OCI-LY7 (cell line): ENCODE measurements around the gene IQCE. TPM values are rescaled to one million over a fixed set of nuclear protein-coding genes. Genes with fewer than 3 reads are reported as not detected.

ENCODE experiments used
- BruUV-seq: library from RNA; stranded (reverse); fragments of 400-500 nt; replicated peaks from 2 replicates; lab custom pipeline; 2021; lab: Mats Ljungman, UMichigan
- CTCF ChIA-PET: fragments of 300-600 bp; sonication (Branson Sonifier 250); formaldehyde crosslinking; loops from one replicate; lab custom pipeline; 2022; ENCODE audit warnings: antibody characterized with exemption; ENCODE audit not compliant: unreplicated experiment; lab: Charles Lee
- POLR2A ChIA-PET: fragments of 300-600 bp; sonication (Branson Sonifier 250); formaldehyde crosslinking; loops from one replicate; lab custom pipeline; 2022; ENCODE audit warnings: antibody characterized with exemption; lab: Charles Lee
- DNase-seq: peaks from one replicate; pipeline ENCODE4 v3.0.0-alpha.2; 2015; ENCODE audit warnings: low spot score
- H2AFZ ChIP-seq: fragments of 200-600 bp; sonication (generic), shearing (Covaris generic); 2 replicates; pipeline ENCODE4 v1.6.1; 2014; ENCODE audit warnings: mild to moderate bottlenecking, antibody characterized with exemption, low read length, moderate library complexity
- H3K27ac ChIP-seq: fragments of 200-600 bp; sonication (generic); 2 replicates; pipeline ENCODE4 v1.5.1; 2014; ENCODE audit warnings: mixed run types, low read depth, mild to moderate bottlenecking, moderate library complexity, low read length, inconsistent platforms; ENCODE audit not compliant: poor library complexity, severe bottlenecking
- H3K36me3 ChIP-seq: fragments of 200-600 bp; sonication (generic); 2 replicates; pipeline ENCODE4 v1.6.1; 2014; ENCODE audit warnings: mild to moderate bottlenecking, antibody characterized with exemption, low read length, moderate library complexity, mixed read lengths; ENCODE audit not compliant: insufficient read depth
- H3K4me1 ChIP-seq: fragments of 200-600 bp; sonication (generic); 2 replicates; pipeline ENCODE4 v1.5.1; 2014; ENCODE audit warnings: mild to moderate bottlenecking, low read length; ENCODE audit not compliant: insufficient read depth, poor library complexity, severe bottlenecking
- H3K4me2 ChIP-seq: fragments of 200-600 bp; sonication (generic); 2 replicates; pipeline ENCODE4 v1.6.1; 2014; ENCODE audit warnings: mild to moderate bottlenecking, low read length
- H3K4me3 ChIP-seq: fragments of 200-600 bp; sonication (generic); 2 replicates; pipeline ENCODE4 v1.5.1; 2014; ENCODE audit warnings: mild to moderate bottlenecking, low read depth, low read length; ENCODE audit not compliant: poor library complexity, severe bottlenecking
- H3K79me2 ChIP-seq: fragments of 200-600 bp; sonication (generic); 2 replicates; pipeline ENCODE4 v1.6.1; 2016; ENCODE audit warnings: low read depth, mild to moderate bottlenecking, low read length, moderate library complexity, mixed read lengths; ENCODE audit not compliant: insufficient read depth
- H3K9me2 ChIP-seq: fragments of 200-600 bp; sonication (generic); 2 replicates; pipeline ENCODE4 v1.6.1; 2016; ENCODE audit warnings: mild to moderate bottlenecking, low read length, mixed read lengths; ENCODE audit not compliant: insufficient read depth
- H3K9me3 ChIP-seq: fragments of 200-600 bp; sonication (generic); 2 replicates; pipeline ENCODE4 v1.6.1; 2014; ENCODE audit warnings: mild to moderate bottlenecking, mixed run types, low read length, mixed read lengths
- H4K20me1 ChIP-seq: fragments of 200-600 bp; sonication (generic); 2 replicates; pipeline ENCODE4 v1.6.1; 2014; ENCODE audit warnings: mild to moderate bottlenecking, antibody characterized with exemption, low read length, moderate library complexity, mixed read lengths; ENCODE audit not compliant: insufficient read depth
- CTCF ChIP-seq: fragments of 200-600 bp; sonication (generic); conservative IDR thresholded peaks from 2 replicates; pipeline ENCODE4 v1.5.1; 2014; ENCODE audit warnings: mild to moderate bottlenecking, antibody characterized with exemption, low read length, moderate library complexity, mixed read lengths
- EZH2phosphoT487 ChIP-seq: fragments of 200-600 bp; sonication (generic); IDR thresholded peaks from 2 replicates; pipeline ENCODE4 v1.6.1; 2018; ENCODE audit warnings: low read depth, borderline replicate concordance, mild to moderate bottlenecking, mixed run types, antibody characterized with exemption, low read length, moderate library complexity, mixed read lengths
- intact Hi-C: fragments of 100-400 bp; cut with micrococcal nuclease; formaldehyde crosslinking; loops from one replicate; pipeline ENCODE4 v1.10.0; 2022; ENCODE audit not compliant: unreplicated experiment
- total RNA-seq, 2 experiments: library from RNA; depleted of rRNA in 1 of 2; stranded (reverse); fragments of >200 nt in 1 of 2; shearing (Covaris generic) in 1 of 2; gene quantifications; 2 replicates each; pipeline ENCODE4 v1.2.3, GENCODE V29; 2014 to 2022

IQCE gene
- total RNA-seq, 2 experiments from 2014 or later = 6.2 to 6.6 TPM

DNA sequence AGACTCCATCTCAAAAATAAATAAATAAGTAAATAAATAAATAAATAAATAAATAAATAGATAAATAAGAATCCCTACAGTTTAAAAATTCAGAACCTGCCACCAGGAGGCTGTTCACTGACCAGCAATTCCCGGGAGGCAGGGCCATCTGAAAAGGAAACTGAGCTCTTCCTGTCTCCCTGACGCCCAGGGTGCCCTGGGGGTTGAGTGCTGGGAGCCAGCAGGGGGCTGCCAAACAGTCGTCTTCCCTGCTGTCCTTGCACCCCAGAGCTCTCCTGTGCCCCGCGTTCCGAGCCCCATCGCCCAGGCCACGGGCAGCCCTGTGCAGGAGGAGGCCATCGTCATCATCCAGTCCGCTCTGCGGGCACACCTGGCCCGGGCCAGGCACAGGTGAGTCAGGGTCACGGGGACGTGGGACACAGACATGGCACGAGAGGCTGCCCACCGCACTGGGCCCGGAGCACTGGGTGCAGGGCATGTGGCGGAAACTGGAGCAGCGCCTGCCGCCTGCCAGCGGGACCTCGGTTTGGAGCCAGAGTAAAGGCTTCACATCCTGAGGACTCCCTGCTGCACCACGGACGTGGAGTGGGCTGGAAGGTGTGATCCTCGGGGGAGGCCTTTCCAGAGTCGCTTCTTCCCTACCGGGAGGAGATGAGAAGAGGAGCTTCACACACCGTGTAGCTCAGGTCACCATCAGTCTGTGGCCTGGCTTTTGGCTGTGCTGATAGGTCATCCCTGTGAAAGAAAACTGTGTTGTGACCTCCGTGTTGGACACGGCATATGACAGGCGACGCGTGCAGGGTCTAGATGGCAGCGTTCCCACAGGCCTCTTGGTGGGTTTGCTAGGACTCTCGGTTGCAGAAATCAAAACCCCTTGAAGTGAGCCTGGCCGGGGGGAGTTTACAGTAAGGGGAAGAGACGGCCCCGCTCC is 47.1 kb downstream of the IQCE start:
- no TSS peak for BruUV-seq
- no peak overlapping the region for H2AFZ ChIP-seq

DNA sequence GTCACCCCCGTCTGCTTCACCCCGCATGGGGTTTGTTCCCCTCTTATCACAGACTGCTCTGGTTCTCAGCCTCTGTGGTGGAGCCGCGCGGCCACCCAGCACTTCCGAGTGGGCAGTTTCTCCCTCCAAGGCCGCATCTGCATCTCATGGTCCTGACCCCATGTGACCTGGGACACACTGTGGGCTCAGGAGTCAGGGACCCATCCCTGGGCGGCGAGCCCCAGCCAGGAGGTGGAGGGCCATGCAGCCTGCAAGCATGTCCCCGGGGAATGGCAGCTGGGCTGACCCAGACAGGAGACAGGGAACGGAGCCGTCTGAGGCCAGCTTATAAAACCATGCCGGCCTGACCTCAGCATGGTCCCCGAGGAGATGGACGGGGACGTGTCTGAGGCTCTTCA is 47.8 kb downstream of the IQCE start:
- H3K79me2 ChIP-seq = no peaks in the 10 kb centered on the region
- BruUV-seq = no TSS peak
- DNase-seq = no peak
- ChIA-PET CTCF (interaction anchor here (0.6 kb wide), 1 partner anchor 498 kb away, joined by 9 read pairs; no protein-coding TSS in a partner anchor), POLR2A (interaction anchor here (0.6 kb wide), 1 partner anchor 55 kb away, joined by 6 read pairs; no protein-coding TSS in a partner anchor)
- no peaks in the 10 kb centered on the region for H3K36me3 ChIP-seq
- no peaks in the 10 kb centered on the region for H3K9me3 ChIP-seq
- intact Hi-C loops = no loop called here
- no peaks in the 10 kb centered on the region for H3K4me1 ChIP-seq
- H2AFZ ChIP-seq = no peak overlapping the region
- no peak overlapping the region for H3K4me2 ChIP-seq
- no peak overlapping the region for H3K27ac ChIP-seq
- TF ChIP-seq EZH2phosphoT487 (no peak), CTCF (no peak)
- no peaks in the 10 kb centered on the region for H3K9me2 ChIP-seq
- no peak overlapping the region for H3K4me3 ChIP-seq
- no peaks in the 10 kb centered on the region for H4K20me1 ChIP-seq

More for the DNA sequence above, 47.1 kb downstream of the IQCE start:
- DNase-seq = no peak
- Histone ChIP-seq H3K79me2 (no peaks in the 10 kb centered on the region), H3K27ac (no peak overlapping the region), H3K9me3 (no peaks in the 10 kb centered on the region), H3K4me2 (no peak overlapping the region), H3K4me1 (no peaks in the 10 kb centered on the region), H4K20me1 (no peaks in the 10 kb centered on the region), H3K4me3 (no peak overlapping the region), H3K36me3 (no peaks in the 10 kb centered on the region), H3K9me2 (no peaks in the 10 kb centered on the region)
- CTCF ChIA-PET = interaction anchor here (0.6 kb wide), 2 partner anchors 16 to 497 kb away, joined by 3 to 9 read pairs; no protein-coding TSS in a partner anchor
- POLR2A ChIA-PET = interaction anchor here (0.5 to 0.7 kb wide), 2 partner anchors 10 to 904 kb away, joined by 3 to 9 read pairs; no protein-coding TSS in a partner anchor
- TF ChIP-seq CTCF = no peak
- TF ChIP-seq EZH2phosphoT487 = no peak
- intact Hi-C loops = no loop called here
